Activated naive CD8-positive, alpha-beta T cell treated with anti-CD3 and anti-CD28 coated beads, Interleukin-2, amount 10 ng/mL, durations not matched to agents 7 days and 5 days (primary cell): ENCODE measurements around the gene ZFP36L1. TPM values are rescaled to one million over a fixed set of nuclear protein-coding genes. Genes with fewer than 3 reads are reported as not detected.

Source experiments
- ATAC-seq: fragments of 150-1000 bp; cut with Tn5 transposase; one replicate; pipeline ENCODE4 v1.10.0; 2021; ENCODE audit warnings: low read depth, moderate library complexity
- POLR2A ChIA-PET: fragments of 350-600 bp; sonication (Branson Sonifier 250); formaldehyde crosslinking; loops from one replicate; lab custom pipeline; 2021; ENCODE audit warnings: antibody characterized with exemption; lab: Charles Lee
- DNase-seq: peaks from one replicate; pipeline ENCODE4 v3.0.0; 2021
- H3K27ac Mint-ChIP-seq: one replicate; pipeline ENCODE4 v1.8.0; 2022; ENCODE audit warnings: mild to moderate bottlenecking, mixed read lengths
- H3K27me3 Mint-ChIP-seq: one replicate; pipeline ENCODE4 v1.8.0; 2022; ENCODE audit warnings: mild to moderate bottlenecking, moderate library complexity, mixed read lengths
- H3K36me3 Mint-ChIP-seq: one replicate; pipeline ENCODE4 v1.8.0; 2021; ENCODE audit warnings: mild to moderate bottlenecking, mixed read lengths
- H3K4me1 Mint-ChIP-seq: one replicate; pipeline ENCODE4 v1.8.0; 2021; ENCODE audit warnings: mixed read lengths
- H3K4me3 Mint-ChIP-seq: one replicate; pipeline ENCODE4 v1.8.0; 2022; ENCODE audit warnings: mild to moderate bottlenecking, moderate library complexity, mixed read lengths
- H3K9me3 Mint-ChIP-seq: one replicate; pipeline ENCODE4 v1.8.0; 2021; ENCODE audit warnings: mixed read lengths
- total RNA-seq, 2 experiments: library from RNA; stranded (reverse); gene quantifications; one replicate each; pipeline ENCODE4 v1.2.3, GENCODE V29; 2021

The ZFP36L1 gene
- total RNA-seq, 2 experiments from 2014 or later, result 114 to 130 TPM

DNA sequence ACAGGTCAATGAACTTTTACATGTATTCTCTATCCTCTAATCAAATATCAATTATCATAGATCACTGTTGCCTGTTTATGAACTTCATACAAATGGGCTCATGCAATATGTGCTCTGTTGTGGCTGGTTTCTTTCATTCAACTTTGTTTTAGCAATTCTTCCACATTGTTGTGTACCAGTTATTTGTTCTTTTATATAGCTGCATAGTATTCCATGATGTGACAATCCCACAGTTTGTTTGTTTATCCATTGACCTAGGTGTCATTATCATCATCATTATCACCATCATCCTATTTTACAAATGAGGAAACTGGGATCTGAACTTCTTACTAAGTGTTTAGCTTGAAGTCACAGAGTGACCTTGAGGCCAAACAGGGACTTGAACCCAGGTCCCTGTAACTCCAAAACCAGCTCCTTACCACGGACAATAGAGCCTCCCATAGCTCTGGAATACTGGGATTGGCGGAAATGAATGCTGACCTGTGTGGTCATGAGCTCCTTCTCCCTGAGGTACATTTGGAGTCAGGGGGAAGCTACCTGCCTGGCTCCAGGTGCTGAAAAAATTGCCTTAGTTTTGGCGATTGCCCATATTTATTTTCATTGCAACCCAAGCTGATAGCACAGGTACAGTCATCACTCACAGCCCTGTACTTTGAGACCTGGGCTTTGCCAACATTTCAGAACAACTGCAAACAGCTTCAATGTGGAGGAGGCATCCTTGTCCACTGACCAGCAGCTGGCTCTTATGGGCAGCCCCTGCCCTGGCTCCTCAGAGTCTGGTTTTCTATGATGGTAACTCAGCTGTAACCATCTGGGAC lies 9.2 kb downstream of the ZFP36L1 start:
- H3K27me3 Mint-ChIP-seq, result no peaks in the 10 kb centered on the region
- no peaks in the 10 kb centered on the region for H3K9me3 Mint-ChIP-seq
- peaks cover 5% of the 10 kb centered on the region for H3K36me3 Mint-ChIP-seq
- no peak overlapping the region for H3K4me3 Mint-ChIP-seq
- DNase-seq (no peak), ATAC-seq (no peak)
- POLR2A ChIA-PET, result interaction anchor here (2.0 to 7.5 kb wide), 3 partner anchors 7 to 49 kb away, joined by 10 to 194 read pairs (median 59); partner anchors contain the start of gene ZFP36L1
- H3K27ac Mint-ChIP-seq, result no peak overlapping the region
- peaks cover 78% of the 10 kb centered on the region for H3K4me1 Mint-ChIP-seq

GRCh38 chr14:68782091-68782981 lies 10.5 kb downstream of the ZFP36L1 start:
- DNase-seq (no peak), ATAC-seq (peak; percentile 34)
- Mint-ChIP-seq H3K4me1 (peaks cover 74% of the 10 kb centered on the region), H3K9me3 (no peaks in the 10 kb centered on the region), H3K4me3 (peak overlapping the region; percentile 86), H3K36me3 (no peaks in the 10 kb centered on the region), H3K27me3 (no peaks in the 10 kb centered on the region), H3K27ac (peak overlapping the region; percentile 96)
- POLR2A ChIA-PET, result interaction anchor here (0.5 to 7.5 kb wide), 14 partner anchors 9 to 838 kb away, joined by 3 to 194 read pairs (median 5); partner anchors contain the start of gene ZFP36L1

- ATAC-seq, result peak; percentile 71
- peak; percentile 77 for DNase-seq
- peak overlapping the region; percentile 86 for H3K4me3 Mint-ChIP-seq
- no peaks in the 10 kb centered on the region for H3K36me3 Mint-ChIP-seq
- H3K4me1 Mint-ChIP-seq, result peaks cover 65% of the 10 kb centered on the region
- no peaks in the 10 kb centered on the region for H3K27me3 Mint-ChIP-seq
- no peaks in the 10 kb centered on the region for H3K9me3 Mint-ChIP-seq
- peak overlapping the region; percentile 96 for H3K27ac Mint-ChIP-seq
- POLR2A ChIA-PET, result interaction anchor here (0.5 to 7.5 kb wide), 20 partner anchors 9 to 837 kb away, joined by 3 to 194 read pairs (median 5); partner anchors contain the start of gene ZFP36L1
Observed at GRCh38 chr14:68781161-68782021, 11.5 kb downstream of the ZFP36L1 start.

DNA sequence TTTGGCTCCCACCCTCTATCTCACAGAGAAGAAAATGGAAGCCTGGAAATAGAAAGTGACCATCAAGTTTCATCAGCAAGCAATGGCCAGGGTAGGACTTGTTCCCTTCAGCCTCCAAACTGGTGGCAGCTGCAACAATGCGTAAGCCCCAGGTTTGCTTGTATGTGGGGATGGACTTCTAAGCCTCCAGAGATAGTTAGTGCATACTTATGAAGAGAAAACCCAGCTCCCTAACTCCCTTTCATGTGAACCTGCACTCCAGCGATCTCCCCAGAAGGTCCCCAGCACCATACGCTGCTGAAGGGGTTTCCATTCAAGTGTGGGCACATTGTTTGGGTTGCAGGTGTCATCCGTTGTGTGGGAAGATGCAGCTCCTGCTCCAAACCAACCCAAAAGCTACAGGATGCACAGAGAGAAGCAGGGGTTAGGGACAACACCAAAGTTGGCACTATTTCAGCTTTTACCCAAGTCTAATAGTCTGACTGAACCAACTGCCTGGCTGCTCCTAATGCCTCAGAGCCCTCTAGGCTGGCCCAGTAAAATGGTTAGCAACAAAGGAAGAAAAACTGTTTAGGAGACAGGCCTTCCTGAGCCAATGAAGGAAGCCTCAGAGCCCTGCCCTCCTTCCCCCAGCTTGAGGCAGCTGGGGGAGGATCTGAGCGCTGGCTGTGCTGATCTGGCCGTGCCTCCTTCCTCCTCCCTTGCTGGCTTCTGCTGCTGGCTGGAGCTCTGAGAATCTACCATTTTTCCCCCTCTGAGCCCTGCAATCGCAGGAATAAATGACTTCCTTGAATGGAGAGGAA lies 12.3 kb downstream of the ZFP36L1 start:
- ATAC-seq, result peak; percentile 65
- peaks cover 58% of the 10 kb centered on the region for H3K4me1 Mint-ChIP-seq
- peaks cover 4% of the 10 kb centered on the region for H3K36me3 Mint-ChIP-seq
- H3K4me3 Mint-ChIP-seq, result peak overlapping the region; percentile 86
- peak overlapping the region; percentile 96 for H3K27ac Mint-ChIP-seq
- no peaks in the 10 kb centered on the region for H3K27me3 Mint-ChIP-seq
- peaks cover 3% of the 10 kb centered on the region for H3K9me3 Mint-ChIP-seq
- POLR2A ChIA-PET, result interaction anchor here (0.8 to 7.5 kb wide), 16 partner anchors 8 to 497 kb away, joined by 3 to 194 read pairs (median 7); partner anchors contain the start of gene ZFP36L1
- DNase-seq, result peak; percentile 62

DNA sequence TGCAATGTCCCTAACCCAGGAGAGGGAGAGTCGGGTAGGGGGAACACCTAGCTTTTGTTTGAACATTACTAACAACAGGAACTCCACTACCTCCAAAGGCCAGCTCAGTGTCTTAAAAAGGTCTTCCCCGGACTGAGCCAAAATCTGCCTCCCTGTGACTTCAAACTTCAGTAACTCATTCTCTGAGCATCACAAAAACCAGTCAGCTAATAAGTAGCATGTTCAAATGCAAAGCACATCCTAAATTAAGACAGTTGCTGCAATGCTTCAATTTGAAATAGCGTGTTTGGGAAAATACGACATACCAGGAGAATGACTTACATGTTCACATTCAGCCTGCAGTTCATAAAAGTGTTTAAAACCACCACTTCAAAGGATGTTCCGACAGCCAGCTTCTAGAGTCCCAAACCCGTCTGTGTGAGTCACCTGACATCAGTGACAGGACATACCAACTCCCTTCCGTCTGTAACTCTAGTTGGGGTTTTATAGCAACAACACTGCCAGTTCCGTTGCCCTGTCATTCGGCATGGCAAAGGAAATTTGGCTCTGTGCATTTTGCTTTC lies 13.0 kb downstream of the ZFP36L1 start:
- peak overlapping the region; percentile 96 for H3K27ac Mint-ChIP-seq
- peak overlapping the region; percentile 86 for H3K4me3 Mint-ChIP-seq
- ATAC-seq (peak; percentile 40), DNase-seq (no peak)
- H3K9me3 Mint-ChIP-seq, result peaks cover 6% of the 10 kb centered on the region
- H3K27me3 Mint-ChIP-seq, result no peaks in the 10 kb centered on the region
- peaks cover 52% of the 10 kb centered on the region for H3K4me1 Mint-ChIP-seq
- H3K36me3 Mint-ChIP-seq, result peaks cover 8% of the 10 kb centered on the region
- POLR2A ChIA-PET, result interaction anchor here (0.8 to 7.5 kb wide), 17 partner anchors 8 to 496 kb away, joined by 3 to 194 read pairs (median 6); partner anchors contain the start of gene ZFP36L1

DNA sequence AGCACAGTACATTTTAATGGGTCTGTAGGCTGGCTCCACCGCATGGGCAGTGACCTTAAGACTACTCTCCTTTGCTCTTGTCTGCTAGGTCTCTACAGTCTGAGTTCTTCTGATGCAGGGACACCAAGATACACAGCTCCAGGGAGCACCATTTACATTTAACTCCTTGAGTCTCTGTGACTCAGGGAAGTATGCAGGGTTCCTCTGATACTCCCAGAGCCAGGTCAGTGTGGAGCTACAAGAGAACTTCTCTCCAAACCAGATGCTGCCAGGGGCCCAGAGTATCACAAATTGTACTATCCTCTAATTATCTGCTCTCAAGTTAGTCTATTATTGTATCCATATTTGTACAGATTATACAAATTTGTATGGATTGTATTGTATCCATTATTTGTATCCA lies 15.2 kb downstream of the ZFP36L1 start:
- H3K36me3 Mint-ChIP-seq, result peaks cover 12% of the 10 kb centered on the region
- ATAC-seq (no peak), DNase-seq (no peak)
- peaks cover 47% of the 10 kb centered on the region for H3K4me1 Mint-ChIP-seq
- H3K27me3 Mint-ChIP-seq, result no peaks in the 10 kb centered on the region
- no peak overlapping the region for H3K4me3 Mint-ChIP-seq
- POLR2A ChIA-PET, result no interaction called here
- H3K27ac Mint-ChIP-seq, result no peak overlapping the region
- H3K9me3 Mint-ChIP-seq, result peaks cover 11% of the 10 kb centered on the region

- no peak overlapping the region for H3K4me3 Mint-ChIP-seq
Observed at GRCh38 chr14:68775614-68776126, 17.2 kb downstream of the ZFP36L1 start.

DNA sequence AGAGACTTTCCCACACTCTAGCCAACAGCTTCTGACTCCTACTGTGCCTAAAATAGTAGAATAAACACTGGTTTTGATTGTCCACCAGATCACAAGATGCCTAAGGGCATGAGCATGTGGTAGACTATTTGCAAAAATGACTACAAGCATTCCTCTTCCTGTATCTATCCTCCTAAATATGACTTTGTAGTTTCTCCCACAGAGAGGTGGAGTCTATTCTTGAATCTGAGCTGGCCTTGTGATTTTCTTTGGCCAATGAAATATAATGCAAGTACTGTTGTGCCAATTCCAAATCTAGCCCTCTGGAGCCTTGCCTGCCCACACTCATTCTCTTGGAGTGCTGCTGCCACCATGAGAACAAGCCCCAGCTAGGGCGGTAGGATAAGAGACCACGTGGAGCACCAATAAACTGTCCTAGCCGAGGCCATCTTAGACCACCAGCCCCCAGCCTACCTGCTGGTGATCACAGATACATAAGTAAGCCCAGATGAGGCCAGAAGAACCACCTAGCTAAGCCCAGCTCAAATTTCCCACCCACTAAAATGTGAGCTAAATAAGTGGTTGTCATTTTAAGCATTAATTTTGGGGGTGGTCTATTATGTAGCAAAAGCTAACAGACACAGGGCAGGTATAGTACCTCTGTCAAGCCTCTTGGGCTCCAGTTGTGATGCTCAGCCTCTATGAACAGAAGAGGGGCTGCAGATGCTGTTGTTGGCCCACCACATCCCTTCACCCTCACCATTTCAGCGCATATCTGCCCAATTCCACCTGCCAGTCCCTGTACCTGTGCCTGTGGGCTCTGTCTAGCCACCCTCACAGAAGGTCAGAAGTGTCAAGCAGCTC lies 17.9 kb downstream of the ZFP36L1 start:
- Mint-ChIP-seq H3K9me3 (peaks cover 11% of the 10 kb centered on the region), H3K27ac (no peak overlapping the region), H3K4me3 (no peak overlapping the region), H3K36me3 (peaks cover 12% of the 10 kb centered on the region), H3K4me1 (peaks cover 41% of the 10 kb centered on the region), H3K27me3 (no peaks in the 10 kb centered on the region)
- DNase-seq, result no peak
- POLR2A ChIA-PET, result interaction anchor here (0.8 to 1.6 kb wide), 5 partner anchors 11 to 89 kb away, joined by 3 to 7 read pairs (median 4); no protein-coding TSS in a partner anchor
- no peak for ATAC-seq

More at GRCh38 chr14:68775614-68776126, 17.2 kb downstream of the ZFP36L1 start:
- POLR2A ChIA-PET, result interaction anchor here (0.8 to 1.6 kb wide), 3 partner anchors 11 to 90 kb away, joined by 4 to 7 read pairs (median 5); no protein-coding TSS in a partner anchor
- H3K27ac Mint-ChIP-seq, result no peak overlapping the region
- DNase-seq (no peak), ATAC-seq (no peak)
- H3K4me1 Mint-ChIP-seq, result peaks cover 46% of the 10 kb centered on the region
- peaks cover 11% of the 10 kb centered on the region for H3K9me3 Mint-ChIP-seq
- no peaks in the 10 kb centered on the region for H3K27me3 Mint-ChIP-seq
- H3K36me3 Mint-ChIP-seq, result peaks cover 12% of the 10 kb centered on the region

GRCh38 chr14:68772761-68773381 lies 20.0 kb downstream of the ZFP36L1 start:
- no peak for ATAC-seq
- H3K27ac Mint-ChIP-seq, result peak overlapping the region; percentile 3
- no peak overlapping the region for H3K4me3 Mint-ChIP-seq
- POLR2A ChIA-PET, result interaction anchor here (0.9 to 2.5 kb wide), 4 partner anchors 8 to 42 kb away, joined by 3 to 24 read pairs (median 4); no protein-coding TSS in a partner anchor
- peaks cover 11% of the 10 kb centered on the region for H3K9me3 Mint-ChIP-seq
- H3K4me1 Mint-ChIP-seq, result peaks cover 24% of the 10 kb centered on the region
- no peak for DNase-seq
- peaks cover 12% of the 10 kb centered on the region for H3K36me3 Mint-ChIP-seq
- H3K27me3 Mint-ChIP-seq, result no peaks in the 10 kb centered on the region

GRCh38 chr14:68771631-68772030 lies 21.2 kb downstream of the ZFP36L1 start:
- Mint-ChIP-seq H3K36me3 (peaks cover 12% of the 10 kb centered on the region), H3K4me3 (peak overlapping the region; percentile 57), H3K27me3 (no peaks in the 10 kb centered on the region), H3K4me1 (peaks cover 27% of the 10 kb centered on the region), H3K9me3 (peaks cover 11% of the 10 kb centered on the region), H3K27ac (peak overlapping the region; percentile 84)
- peak; percentile 83 for ATAC-seq
- POLR2A ChIA-PET, result interaction anchor here (1.0 to 2.5 kb wide), 5 partner anchors 9 to 86 kb away, joined by 3 to 24 read pairs (median 4); partner anchors contain the start of gene ZFP36L1
- peak; percentile 56 for DNase-seq
